Measurements from ENCODE around the gene PDZD7. TPM values are rescaled to one million over a fixed set of nuclear protein-coding genes. Genes with fewer than 3 reads are reported as not detected.
A peak's percentile ranks its signal among the peaks of the same experiment; 100 is the strongest.

Gene PDZD7
- total RNA-seq, 1 experiment from 2014 or later, result 6.1 TPM

DNA sequence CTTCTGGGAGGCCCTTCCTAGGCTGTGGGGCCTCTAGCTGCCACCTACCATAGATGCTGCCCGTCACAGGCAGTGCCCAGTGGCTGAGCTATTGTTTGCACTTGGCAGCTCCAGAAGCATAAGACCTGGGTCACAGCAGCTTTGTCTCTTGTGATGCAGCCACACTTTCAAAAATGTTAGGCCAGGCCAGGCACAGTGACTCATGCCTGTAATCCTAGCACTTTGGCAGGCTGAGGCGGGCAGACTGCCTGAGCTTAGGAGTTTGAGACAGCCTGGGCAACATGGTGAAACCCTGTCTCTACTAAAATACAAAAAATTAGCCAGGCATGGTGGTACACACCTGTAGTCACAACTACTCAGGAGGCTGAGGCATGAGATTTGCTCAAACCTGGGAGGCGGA lies 21.4 kb upstream of the PDZD7 start (continued):
- TF ChIP-seq ZNF274 (IDR thresholded peaks at IDR 0.05; ENCODE audit: low read depth, low read length) (no peak), POLR2A (IDR thresholded peaks at IDR 0.05; ENCODE audit: borderline replicate concordance, extremely low read depth, insufficient read depth, insufficient read length) (no peak)

DNA sequence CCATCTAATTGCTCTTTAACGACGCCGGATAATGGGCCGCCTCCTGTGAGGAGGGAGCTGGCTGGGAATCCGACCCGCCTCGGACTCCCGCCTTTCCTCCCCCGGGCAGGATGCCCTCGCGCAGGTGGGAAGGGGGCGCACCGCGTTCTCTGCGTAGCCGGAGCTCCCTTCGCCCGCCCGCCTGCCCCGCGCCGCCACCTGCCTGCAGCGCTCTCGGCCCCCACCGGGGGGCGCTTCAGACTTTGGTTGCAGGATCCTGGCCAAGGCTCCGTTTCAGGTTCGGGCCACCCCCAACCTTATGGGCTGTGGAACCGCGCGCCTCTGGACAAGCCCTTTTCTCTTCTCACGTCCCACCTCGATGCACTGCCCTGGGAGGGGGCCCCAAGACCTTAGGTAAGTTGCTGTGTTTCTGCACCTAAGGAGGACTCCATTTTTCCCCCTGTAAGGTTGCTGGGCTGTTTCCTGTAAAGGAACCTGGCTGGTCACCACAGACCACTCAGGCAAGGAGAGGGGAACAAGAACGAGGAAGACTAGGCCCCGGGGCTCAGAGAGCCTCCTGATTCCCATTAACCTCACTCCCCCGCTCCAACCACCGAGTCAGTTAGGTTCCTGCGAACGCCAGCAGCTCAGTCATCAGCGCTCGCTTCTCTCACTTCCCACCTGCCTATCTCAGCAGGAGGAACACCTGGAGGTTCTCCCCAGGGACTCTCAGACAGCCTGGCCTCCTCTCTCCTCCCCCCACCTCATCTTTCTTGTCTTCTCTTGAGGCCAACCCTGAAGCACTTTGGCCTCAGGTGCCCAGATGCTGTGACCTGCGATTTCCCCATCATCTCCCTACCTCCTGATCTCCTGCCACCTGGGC lies 19.5 kb upstream of the PDZD7 start:
- Histone ChIP-seq H2AFZ (ENCODE audit: low read depth, low read length, poor library complexity, severe bottlenecking) (no peak overlapping the region), H3K9ac (ENCODE audit: low read length) (peak overlapping the region; percentile 51), H3K4me3 (replicated peaks in 1 of 2; ENCODE audit: low read depth in 1 of 2, low read length in 2 of 2) (peak overlapping the region in 1 of 2 experiments; percentile 38; a peak in 3 of 4 replicates), H4K20me1 (ENCODE audit: insufficient read depth) (no peaks in the 10 kb centered on the region), H3K4me1 (ENCODE audit: control insufficient read depth in 1 of 2, insufficient read depth in 2 of 2, low read length in 2 of 2) (peaks cover 18 to 36% of the 10 kb centered on the region in 2 experiments), H3K27ac (ENCODE audit: low read depth, low read length) (no peak overlapping the region; the same call in 1 of the 2 replicates), H3K27me3 (ENCODE audit: insufficient read depth, low read length) (no peaks in the 10 kb centered on the region), H3K79me2 (ENCODE audit: insufficient read depth, low read length) (peaks cover 55% of the 10 kb centered on the region), H3K9me3 (ENCODE audit: control insufficient read depth in 1 of 2, insufficient read depth in 1 of 2, low read depth in 1 of 2, low read length in 2 of 2) (no peaks in the 10 kb centered on the region), H3K9me2 (ENCODE audit: insufficient read depth) (no peaks in the 10 kb centered on the region), H3K36me3 (ENCODE audit: control insufficient read depth in 1 of 2, insufficient read depth in 2 of 2, low read length in 2 of 2) (peaks cover 2 to 8% of the 10 kb centered on the region in 2 experiments; a peak in 1 of 4 replicates), H3K4me2 (ENCODE audit: low read length) (peak overlapping the region; percentile 70)
- TF ChIP-seq POLR2A (IDR thresholded peaks at IDR 0.05; ENCODE audit: borderline replicate concordance, extremely low read depth, insufficient read depth, insufficient read length) (no peak), POLR2AphosphoS5 (IDR thresholded peaks at IDR 0.05; ENCODE audit: low read depth, low read length) (peak; percentile 43; the same call in 1 of the 2 replicates), CEBPB (IDR thresholded peaks at IDR 0.05; ENCODE audit: low read depth) (no peak)
- TF ChIP-seq, protein P1, sequence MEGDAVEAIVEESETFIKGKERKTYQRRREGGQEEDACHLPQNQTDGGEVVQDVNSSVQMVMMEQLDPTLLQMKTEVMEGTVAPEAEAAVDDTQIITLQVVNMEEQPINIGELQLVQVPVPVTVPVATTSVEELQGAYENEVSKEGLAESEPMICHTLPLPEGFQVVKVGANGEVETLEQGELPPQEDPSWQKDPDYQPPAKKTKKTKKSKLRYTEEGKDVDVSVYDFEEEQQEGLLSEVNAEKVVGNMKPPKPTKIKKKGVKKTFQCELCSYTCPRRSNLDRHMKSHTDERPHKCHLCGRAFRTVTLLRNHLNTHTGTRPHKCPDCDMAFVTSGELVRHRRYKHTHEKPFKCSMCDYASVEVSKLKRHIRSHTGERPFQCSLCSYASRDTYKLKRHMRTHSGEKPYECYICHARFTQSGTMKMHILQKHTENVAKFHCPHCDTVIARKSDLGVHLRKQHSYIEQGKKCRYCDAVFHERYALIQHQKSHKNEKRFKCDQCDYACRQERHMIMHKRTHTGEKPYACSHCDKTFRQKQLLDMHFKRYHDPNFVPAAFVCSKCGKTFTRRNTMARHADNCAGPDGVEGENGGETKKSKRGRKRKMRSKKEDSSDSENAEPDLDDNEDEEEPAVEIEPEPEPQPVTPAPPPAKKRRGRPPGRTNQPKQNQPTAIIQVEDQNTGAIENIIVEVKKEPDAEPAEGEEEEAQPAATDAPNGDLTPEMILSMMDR (IDR thresholded peaks at IDR 0.05 in 2 of 3, conservative IDR thresholded peaks at IDR 0.05 in 1 of 3; ENCODE audit: borderline replicate concordance in 1 of 3, insufficient read depth in 1 of 3, low read depth in 2 of 3, low read length in 2 of 3), result peak in 2 of 3 experiments; percentile 98; a peak in 4 of 6 replicates
- intact Hi-C loops (cut with micrococcal nuclease), result no loop called here
- RAD21 ChIA-PET (ENCODE audit: low non-redundant PET in 1 of 2, low total read pairs in 2 of 2, uncharacterized antibody in 2 of 2, unreplicated experiment in 2 of 2), result interaction anchor here (0.6 to 3.0 kb wide), 9 partner anchors 9 to 92 kb away, joined by 3 to 17 read pairs (median 6); partner anchors contain the start of gene KAZALD1 (in 1 of the 2)
- BruUV-seq (replicated peaks), result TSS peak; percentile 44
- DNase-seq (ENCODE audit: low read depth, low spot score) (no peak), ATAC-seq (peak; percentile 90)
- CTCF ChIA-PET, result interaction anchor here (0.6 to 6.1 kb wide), 32 partner anchors 9 to 520 kb away, joined by 3 to 118 read pairs (median 5); partner anchors contain the start of genes KAZALD1, PDZD7 and SFXN3
- POLR2A ChIA-PET, result interaction anchor here (0.8 to 3.6 kb wide), 7 partner anchors 7 to 91 kb away, joined by 3 to 33 read pairs (median 8); partner anchors contain the start of genes KAZALD1, PDZD7 and SFXN3
